ENCODE measurements around the gene CFAP46. TPM values are rescaled to one million over a fixed set of nuclear protein-coding genes. Genes with fewer than 3 reads are reported as not detected.
"Not testable (repeated sequence)": the region's sequence is repeated elsewhere in the genome, so short reads cannot be mapped to it uniquely, and the experiment has no call there.

The CFAP46 gene
- total and polyA plus RNA-seq, 3 experiments from 2014 or later: 0.09 TPM; not detected in 2

DNA sequence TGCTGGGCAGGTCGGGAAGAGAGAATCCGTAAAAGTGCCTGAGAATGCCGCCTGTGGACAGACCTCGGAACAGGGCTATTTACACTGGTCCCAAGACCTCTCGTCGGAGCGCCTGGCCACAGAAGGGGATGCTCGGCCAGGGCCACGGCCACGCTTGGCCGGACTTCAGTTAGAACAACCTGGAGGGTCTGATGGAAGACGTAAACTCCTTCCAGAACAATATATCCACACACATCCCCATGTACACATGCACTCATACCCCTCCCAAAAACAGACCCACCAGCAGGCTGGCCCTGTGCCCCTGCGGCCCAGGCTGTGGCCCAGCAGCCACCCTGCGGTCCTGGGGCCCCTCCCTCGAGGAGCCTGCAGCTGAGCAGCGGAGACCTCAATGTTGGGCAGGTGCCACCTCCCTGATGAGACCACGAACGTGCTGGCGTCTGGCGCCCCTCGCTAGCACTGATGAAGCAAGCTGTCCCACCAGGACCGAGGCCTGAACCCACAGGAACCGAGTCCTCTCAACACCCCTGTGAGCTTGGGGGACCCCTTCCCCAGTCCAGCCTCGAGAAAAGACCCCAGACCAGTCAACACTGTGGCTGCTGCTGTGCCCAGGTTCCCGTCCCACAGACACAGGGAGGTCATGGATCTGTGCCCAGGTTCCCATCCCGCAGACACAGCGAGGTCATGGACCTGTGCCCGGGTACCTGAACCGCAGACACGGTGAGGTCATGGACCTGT lies 8.9 kb downstream of the CFAP46 start:
- no peaks in the 10 kb centered on the region for H3K36me3 Mint-ChIP-seq

DNA sequence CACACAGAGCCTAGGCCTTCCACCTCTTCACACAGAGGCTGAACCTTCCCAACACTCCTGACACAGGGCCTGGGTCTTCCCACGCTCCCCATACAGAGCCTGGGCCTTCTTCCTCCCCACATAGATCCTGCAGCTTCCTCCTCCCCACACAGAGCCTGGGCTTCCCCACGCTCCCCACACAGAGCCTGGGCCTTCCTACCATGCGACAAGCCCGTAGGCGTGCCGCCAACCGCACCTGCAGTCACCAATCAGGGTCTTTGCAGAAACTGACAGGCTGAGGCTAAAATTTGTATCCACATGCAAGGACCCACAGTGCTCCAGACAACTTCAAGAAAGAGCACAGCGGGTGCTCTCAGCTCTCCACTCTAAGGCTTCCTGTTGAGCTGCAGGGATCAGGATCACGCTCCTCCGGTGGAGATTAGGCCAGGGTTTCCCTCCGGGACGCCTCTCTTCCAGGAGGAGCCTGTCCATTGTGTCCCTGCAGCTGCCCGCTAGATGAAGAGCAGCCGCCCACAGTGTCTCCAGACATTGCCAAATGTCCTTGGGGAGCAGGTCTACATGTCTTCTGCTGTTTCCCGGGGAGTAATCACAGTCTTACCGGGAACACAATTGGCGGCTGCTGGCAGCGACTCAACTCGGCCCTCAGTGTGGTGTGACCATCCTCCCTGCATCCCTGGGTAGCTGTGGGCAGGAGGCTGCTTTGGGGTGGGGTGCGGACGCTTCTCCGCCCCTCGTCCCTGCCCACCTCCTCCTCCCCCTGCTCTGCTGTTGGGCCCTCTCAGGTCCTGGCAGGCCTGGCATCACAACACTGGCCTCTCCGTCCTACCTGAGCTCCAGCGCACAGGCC lies 9.7 kb downstream of the CFAP46 start:
- H3K27ac ChIP-seq (ENCODE audit: low read depth, low read length): no peak overlapping the region
- ChIA-PET POLR2A (no interaction called here), CTCF (no interaction called here)
- peaks cover 0 to 2% (median 0%) of the 10 kb centered on the region in 3 donors for H3K4me1 Mint-ChIP-seq
- H3K27ac Mint-ChIP-seq: no peak overlapping the region
- no peaks in the 10 kb centered on the region for H3K27me3 Mint-ChIP-seq
- H3K9me3 Mint-ChIP-seq: no peaks in the 10 kb centered on the region
- H3K4me1 ChIP-seq (ENCODE audit: insufficient read depth, low read length): no peaks in the 10 kb centered on the region
- H3K4me3 ChIP-seq (ENCODE audit: low read length): no peak overlapping the region
- no peaks in the 10 kb centered on the region for H3K9me3 ChIP-seq (ENCODE audit: low read length)
- H3K36me3 Mint-ChIP-seq: no peaks in the 10 kb centered on the region
- H3K4me3 Mint-ChIP-seq: no peak overlapping the region
- no peaks in the 10 kb centered on the region for H3K27me3 ChIP-seq (ENCODE audit: insufficient read depth, low read length, poor library complexity, severe bottlenecking)
- no peak for DNase-seq
- H3K36me3 ChIP-seq (ENCODE audit: insufficient read depth, low read length): no peaks in the 10 kb centered on the region

More for the DNA sequence above, 8.9 kb downstream of the CFAP46 start:
- Mint-ChIP-seq H3K9me3 (no peaks in the 10 kb centered on the region), H3K27ac (no peak overlapping the region), H3K27me3 (no peaks in the 10 kb centered on the region), H3K4me3 (no peak overlapping the region), H3K4me1 (peaks cover 0 to 2% (median 0%) of the 10 kb centered on the region in 3 donors)
- Histone ChIP-seq H3K4me3 (ENCODE audit: low read length) (no peak overlapping the region), H3K27me3 (ENCODE audit: insufficient read depth, low read length, poor library complexity, severe bottlenecking) (no peaks in the 10 kb centered on the region), H3K27ac (ENCODE audit: low read depth, low read length) (no peak overlapping the region), H3K9me3 (ENCODE audit: low read length) (no peaks in the 10 kb centered on the region), H3K4me1 (ENCODE audit: insufficient read depth, low read length) (no peaks in the 10 kb centered on the region), H3K36me3 (ENCODE audit: insufficient read depth, low read length) (no peaks in the 10 kb centered on the region)
- ChIA-PET CTCF (no interaction called here), POLR2A (no interaction called here)
- no peak for DNase-seq

DNA sequence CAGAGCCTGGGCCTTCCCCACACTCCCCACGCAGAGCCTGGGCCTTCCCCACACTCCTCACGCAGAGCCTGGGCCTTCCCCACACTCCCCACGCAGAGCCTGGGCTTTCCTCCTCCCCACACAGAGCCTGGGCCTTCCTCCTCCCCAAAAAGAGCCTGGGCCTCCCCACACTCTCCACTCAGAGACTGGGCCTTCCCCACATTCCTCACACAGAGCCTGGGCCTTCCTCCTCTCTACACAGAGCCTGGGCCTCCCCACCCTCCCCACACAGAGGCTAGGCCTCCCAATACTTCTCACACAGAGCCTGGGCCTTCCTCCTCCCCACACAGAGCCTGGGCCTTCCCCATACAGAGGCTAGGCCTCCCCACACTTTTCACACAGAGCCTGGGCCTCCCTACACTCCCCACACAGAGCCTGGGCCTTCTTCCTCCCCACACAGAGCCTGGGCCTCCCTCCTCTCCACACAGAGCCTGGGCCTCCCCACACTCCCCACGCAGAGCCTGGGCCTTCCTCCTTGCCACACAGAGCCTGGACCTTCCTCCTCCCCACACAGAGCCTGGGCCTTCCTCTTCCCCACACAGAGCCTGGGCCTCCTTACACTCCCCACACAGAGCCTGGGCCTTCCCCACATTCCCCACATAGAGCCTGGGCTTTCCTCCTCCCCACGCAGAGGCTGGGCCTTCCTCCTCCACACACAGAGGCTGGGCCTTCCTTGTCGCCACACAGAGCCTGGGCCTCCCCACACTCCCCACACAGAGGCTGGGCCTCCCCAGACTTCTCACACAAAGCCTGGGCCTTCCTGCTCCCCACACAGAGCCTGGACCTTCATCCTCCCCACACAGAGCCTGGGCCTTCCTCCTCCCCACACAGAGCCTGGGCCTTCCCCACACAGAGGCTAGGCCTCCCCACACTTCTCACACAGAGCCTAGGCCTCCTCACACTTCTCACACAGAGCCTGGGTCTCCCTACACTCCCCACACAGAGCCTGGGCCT lies 10.8 kb downstream of the CFAP46 start:
- H3K9me3 Mint-ChIP-seq; POLR2A ChIA-PET; CTCF ChIA-PET; H3K27ac ChIP-seq (ENCODE audit: low read depth, low read length); H3K4me1 Mint-ChIP-seq; H3K4me1 ChIP-seq (ENCODE audit: insufficient read depth, low read length); H3K27me3 Mint-ChIP-seq; H3K36me3 ChIP-seq (ENCODE audit: insufficient read depth, low read length); H3K9me3 ChIP-seq (ENCODE audit: low read length); DNase-seq; H3K4me3 ChIP-seq (ENCODE audit: low read length); H3K27me3 ChIP-seq (ENCODE audit: insufficient read depth, low read length, poor library complexity, severe bottlenecking); H3K36me3 Mint-ChIP-seq; H3K4me3 Mint-ChIP-seq: not testable (repeated sequence)
- peak overlapping the region in 2 of 8 donors; percentile 8 to 71 for H3K27ac Mint-ChIP-seq

DNA sequence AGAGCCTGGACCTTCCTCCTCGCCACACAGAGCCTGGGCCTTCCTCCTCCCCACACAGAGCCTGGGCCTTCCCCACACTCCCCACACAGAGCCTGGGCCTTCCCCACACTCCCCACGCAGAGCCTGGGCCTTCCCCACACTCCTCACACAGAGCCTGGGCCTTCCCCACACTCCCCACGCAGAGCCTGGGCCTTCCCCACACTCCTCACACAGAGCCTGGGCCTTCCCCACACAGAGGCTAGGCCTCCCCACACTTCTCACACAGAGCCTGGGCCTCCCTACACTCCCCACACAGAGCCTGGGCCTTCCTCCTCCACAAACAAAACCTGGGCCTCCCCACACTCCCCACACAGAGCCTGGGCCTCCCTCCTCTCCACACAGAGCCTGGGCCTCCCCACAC lies 11.7 kb downstream of the CFAP46 start:
- H3K36me3 Mint-ChIP-seq; POLR2A ChIA-PET; CTCF ChIA-PET; H3K27ac ChIP-seq (ENCODE audit: low read depth, low read length); H3K4me3 ChIP-seq (ENCODE audit: low read length); H3K9me3 ChIP-seq (ENCODE audit: low read length); H3K4me1 ChIP-seq (ENCODE audit: insufficient read depth, low read length); H3K4me3 Mint-ChIP-seq; H3K4me1 Mint-ChIP-seq; H3K27me3 ChIP-seq (ENCODE audit: insufficient read depth, low read length, poor library complexity, severe bottlenecking); H3K27ac Mint-ChIP-seq; DNase-seq; H3K9me3 Mint-ChIP-seq; H3K27me3 Mint-ChIP-seq; H3K36me3 ChIP-seq (ENCODE audit: insufficient read depth, low read length): not testable (repeated sequence)

DNA sequence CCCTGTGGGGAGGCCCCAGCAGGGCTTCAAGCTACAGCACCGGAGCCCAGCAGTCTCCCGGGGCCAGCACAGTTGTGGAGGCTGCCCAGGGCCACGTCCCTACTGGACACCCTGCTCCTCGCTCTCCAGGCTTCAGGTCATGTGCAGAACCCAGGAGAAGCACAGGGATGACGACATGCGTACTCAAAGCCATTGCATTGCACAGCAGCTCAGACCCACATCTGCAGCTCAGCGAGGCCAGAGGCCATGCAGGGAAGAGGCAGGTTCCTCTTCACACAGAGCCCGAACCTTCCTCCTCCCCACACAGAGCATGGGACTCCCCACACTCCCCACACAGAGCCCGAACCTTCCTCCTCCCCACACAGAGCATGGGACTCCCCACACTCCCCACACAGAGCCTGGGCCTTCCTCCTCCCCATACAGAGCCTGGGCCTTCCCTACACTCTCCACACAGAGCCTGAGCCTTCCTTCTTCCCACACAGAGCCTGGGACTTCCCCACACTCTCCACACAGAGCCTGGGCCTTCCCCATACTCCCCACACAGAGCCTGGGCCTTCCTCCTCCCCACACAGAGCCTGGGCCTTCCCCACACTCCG lies 12.3 kb downstream of the CFAP46 start:
- H3K27ac ChIP-seq (ENCODE audit: low read depth, low read length): no peak overlapping the region
- H3K27me3 Mint-ChIP-seq: no peaks in the 10 kb centered on the region
- CTCF ChIA-PET: no interaction called here
- DNase-seq: no peak
- no peaks in the 10 kb centered on the region for H3K4me1 ChIP-seq (ENCODE audit: insufficient read depth, low read length)
- no peaks in the 10 kb centered on the region for H3K9me3 ChIP-seq (ENCODE audit: low read length)
- peaks cover 0 to 2% (median 0%) of the 10 kb centered on the region in 3 donors for H3K4me1 Mint-ChIP-seq
- H3K4me3 Mint-ChIP-seq: no peak overlapping the region
- POLR2A ChIA-PET: no interaction called here
- no peaks in the 10 kb centered on the region for H3K36me3 ChIP-seq (ENCODE audit: insufficient read depth, low read length)
- H3K9me3 Mint-ChIP-seq: no peaks in the 10 kb centered on the region
- no peaks in the 10 kb centered on the region for H3K27me3 ChIP-seq (ENCODE audit: insufficient read depth, low read length, poor library complexity, severe bottlenecking)
- no peaks in the 10 kb centered on the region for H3K36me3 Mint-ChIP-seq
- H3K27ac Mint-ChIP-seq: peak overlapping the region in 1 of 8 donors; percentile 63
- no peak overlapping the region for H3K4me3 ChIP-seq (ENCODE audit: low read length)

DNA sequence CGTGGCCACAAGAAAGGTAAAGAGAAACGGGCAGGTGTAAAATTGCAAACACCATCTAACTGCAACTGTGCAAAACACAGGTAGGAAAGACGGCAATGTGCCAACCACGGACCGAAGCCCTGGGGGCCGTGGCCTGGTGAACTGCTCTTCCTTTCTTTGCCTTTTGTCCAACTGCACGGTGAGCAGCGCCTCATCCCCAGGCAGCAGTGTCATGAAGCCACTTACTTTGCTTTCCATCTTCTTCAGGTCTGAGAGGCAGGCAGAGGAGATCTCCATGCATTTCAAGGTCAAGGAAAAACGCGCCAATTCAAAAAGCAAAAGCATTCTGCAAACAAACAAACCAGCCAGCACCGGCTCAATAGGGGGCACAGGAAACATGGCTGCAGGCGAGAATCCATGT lies 12.9 kb downstream of the CFAP46 start:
- no peaks in the 10 kb centered on the region for H3K36me3 Mint-ChIP-seq

DNA sequence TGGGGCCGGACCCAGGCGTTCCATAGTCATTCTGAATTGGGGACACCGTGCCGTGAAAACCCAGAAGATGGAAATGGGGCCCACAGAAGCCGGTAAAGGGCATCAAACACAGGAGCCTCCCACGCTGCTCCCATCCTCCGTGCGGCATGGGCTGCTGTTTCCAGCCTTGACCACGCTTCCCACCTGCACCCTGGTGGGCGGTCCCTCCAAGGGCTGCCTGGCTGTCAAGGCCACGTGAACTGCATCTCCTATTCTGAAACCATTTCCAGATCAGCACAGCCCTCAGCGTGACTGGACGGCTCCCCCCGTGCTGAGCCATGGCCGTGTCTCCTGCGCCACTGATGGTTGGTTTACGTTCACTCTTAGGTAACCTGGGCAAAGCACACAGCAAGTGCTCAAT lies 14.1 kb downstream of the CFAP46 start:
- Histone ChIP-seq H3K4me1 (ENCODE audit: insufficient read depth, low read length) (no peaks in the 10 kb centered on the region), H3K27me3 (ENCODE audit: insufficient read depth, low read length, poor library complexity, severe bottlenecking) (no peaks in the 10 kb centered on the region), H3K36me3 (ENCODE audit: insufficient read depth, low read length) (no peaks in the 10 kb centered on the region), H3K27ac (ENCODE audit: low read depth, low read length) (no peak overlapping the region), H3K4me3 (ENCODE audit: low read length) (no peak overlapping the region), H3K9me3 (ENCODE audit: low read length) (no peaks in the 10 kb centered on the region)
- no peaks in the 10 kb centered on the region for H3K27me3 Mint-ChIP-seq
- no peaks in the 10 kb centered on the region for H3K9me3 Mint-ChIP-seq
- H3K27ac Mint-ChIP-seq: no peak overlapping the region
- CTCF ChIA-PET: no interaction called here
- H3K4me3 Mint-ChIP-seq: no peak overlapping the region
- POLR2A ChIA-PET: no interaction called here
- H3K4me1 Mint-ChIP-seq: peaks cover 0 to 2% (median 0%) of the 10 kb centered on the region in 3 donors
- H3K36me3 Mint-ChIP-seq: no peaks in the 10 kb centered on the region
- no peak for DNase-seq

More for the DNA sequence above, 12.9 kb downstream of the CFAP46 start:
- Mint-ChIP-seq H3K9me3 (no peaks in the 10 kb centered on the region), H3K4me3 (no peak overlapping the region), H3K4me1 (peaks cover 0 to 2% (median 0%) of the 10 kb centered on the region in 3 donors), H3K27ac (peak overlapping the region in 1 of 8 donors; percentile 66), H3K27me3 (no peaks in the 10 kb centered on the region)
- Histone ChIP-seq H3K4me3 (ENCODE audit: low read length) (no peak overlapping the region), H3K9me3 (ENCODE audit: low read length) (no peaks in the 10 kb centered on the region), H3K4me1 (ENCODE audit: insufficient read depth, low read length) (no peaks in the 10 kb centered on the region), H3K27ac (ENCODE audit: low read depth, low read length) (no peak overlapping the region), H3K36me3 (ENCODE audit: insufficient read depth, low read length) (no peaks in the 10 kb centered on the region), H3K27me3 (ENCODE audit: insufficient read depth, low read length, poor library complexity, severe bottlenecking) (no peaks in the 10 kb centered on the region)
- POLR2A ChIA-PET: no interaction called here
- DNase-seq: peak in 1 of 5 donors; percentile 13
- CTCF ChIA-PET: no interaction called here

Measured in CD8-positive, alpha-beta memory T cell (primary cell).